Keratinocyte (primary cell): ENCODE results near the gene AKT1S1. TPM values are rescaled to one million over a fixed set of nuclear protein-coding genes. Genes with fewer than 3 reads are reported as not detected.

Source experiments
- DNase-seq: peaks from one replicate; pipeline ENCODE4 v3.0.0-alpha.2; 2011; ENCODE audit warnings: low read depth, missing footprints, low spot score
- FAIRE-seq: peaks from 2 replicates; lab custom pipeline; 2011; peaks lifted over from hg19 to GRCh38; lab: Jason Lieb, UNC
- H2AFZ ChIP-seq: 2 replicates; pipeline ENCODE4 v1.6.0; 2012; ENCODE audit warnings: low read length, control low read depth, inconsistent platforms; ENCODE audit not compliant: control insufficient read depth
- H3K27ac ChIP-seq: 2 replicates; pipeline ENCODE4 v1.5.1; 2011; ENCODE audit warnings: low read length; ENCODE audit not compliant: control insufficient read depth, insufficient read depth
- H3K27me3 ChIP-seq: 3 replicates; pipeline ENCODE4 v1.6.0; 2011; ENCODE audit warnings: low read length; ENCODE audit not compliant: control insufficient read depth, insufficient read depth; ENCODE audit errors: extremely low read depth
- H3K36me3 ChIP-seq, 2 experiments: 2 replicates in 1 of 2; 3 replicates in 1 of 2; pipeline ENCODE4 v1.5.1; 2011; ENCODE audit warnings: low read length in 2 of 2, mild to moderate bottlenecking in 1 of 2; ENCODE audit not compliant: control insufficient read depth in 2 of 2, insufficient read depth in 2 of 2; ENCODE audit errors: extremely low read depth in 1 of 2
- H3K4me1 ChIP-seq: 3 replicates; pipeline ENCODE4 v1.5.1; 2011; ENCODE audit warnings: low read length; ENCODE audit not compliant: control insufficient read depth, insufficient read depth; ENCODE audit errors: extremely low read depth
- H3K4me2 ChIP-seq: 3 replicates; pipeline ENCODE4 v1.6.0; 2011; ENCODE audit warnings: low read depth, low read length; ENCODE audit not compliant: control insufficient read depth, insufficient read depth; ENCODE audit errors: extremely low read depth
- H3K4me3 ChIP-seq, 3 experiments: fragments of 200-600 bp in 1 of 3; sonication (generic) in 1 of 3; 2 replicates in 2 of 3; 3 replicates in 1 of 3; pipeline ENCODE4 v1.5.1; 2011 to 2016; ENCODE audit warnings: low read length in 3 of 3, mild to moderate bottlenecking in 3 of 3, control low read depth in 2 of 3, inconsistent platforms in 1 of 3, low read depth in 1 of 3, mixed read lengths in 1 of 3, mixed run types in 1 of 3, moderate library complexity in 1 of 3; ENCODE audit not compliant: control insufficient read depth in 2 of 3, insufficient read depth in 2 of 3; ENCODE audit errors: extremely low read depth in 1 of 3
- H3K79me2 ChIP-seq: 2 replicates; pipeline ENCODE4 v1.6.0; 2012; ENCODE audit warnings: low read length; ENCODE audit not compliant: control insufficient read depth, insufficient read depth
- H3K9ac ChIP-seq: 3 replicates; pipeline ENCODE4 v1.6.0; 2011; ENCODE audit warnings: low read length; ENCODE audit not compliant: control insufficient read depth, insufficient read depth; ENCODE audit errors: extremely low read depth
- H3K9me1 ChIP-seq: 3 replicates; pipeline ENCODE4 v1.6.0; 2011; ENCODE audit warnings: low read length; ENCODE audit not compliant: control insufficient read depth, insufficient read depth; ENCODE audit errors: extremely low read depth
- H3K9me3 ChIP-seq: 2 replicates; pipeline ENCODE4 v1.5.1; 2012; ENCODE audit warnings: low read depth, low read length; ENCODE audit not compliant: control insufficient read depth
- H4K20me1 ChIP-seq: 3 replicates; pipeline ENCODE4 v1.6.0; 2011; ENCODE audit warnings: low read length; ENCODE audit not compliant: control insufficient read depth, insufficient read depth; ENCODE audit errors: extremely low read depth
- EZH2 ChIP-seq: IDR thresholded peaks from one replicate; pipeline ENCODE4 v1.6.1; 2012; ENCODE audit warnings: inconsistent platforms, mild to moderate bottlenecking, low read length, moderate library complexity
- dilution Hi-C: fragments of 300-500 bp; cut with MboI; formaldehyde crosslinking; loops from one replicate; pipeline ENCODE4 v1.7.0; 2020; ENCODE audit warnings: low sequenced_read_pairs; ENCODE audit not compliant: extremely low pct_ligation_motif_present
- polyA plus RNA-seq, 5 experiments: library from polyadenylated mRNA; depleted of rRNA in 3 of 5; stranded (reverse) in 3 of 5; stranded (forward) in 1 of 5; unstranded in 1 of 5; fragments of >200 nt; gene quantifications; 1 replicate in 1 of 5; 2 replicates in 3 of 5; 3 replicates in 1 of 5; pipeline versions ENCODE4 v1.2.1 to v1.2.3, GENCODE V29; 2011 to 2012; ENCODE audit warnings: missing spikeins in 2 of 5, low read depth in 1 of 5, low replicate concordance in 1 of 5
- TF ChIP-seq, protein P1 (sequence below), 3 experiments: IDR thresholded peaks in 1 of 3; conservative IDR thresholded peaks in 1 of 3; optimal IDR thresholded peaks in 1 of 3; 2 replicates in 2 of 3; 3 replicates in 1 of 3; pipeline versions ENCODE3 to v1.5.1; 2011; ENCODE audit warnings: low read length in 3 of 3, mild to moderate bottlenecking in 3 of 3, moderate library complexity in 2 of 3, control low read depth in 1 of 3, inconsistent platforms in 1 of 3; ENCODE audit not compliant: insufficient read depth in 2 of 3; ENCODE audit errors: extremely low read depth in 1 of 3

Gene AKT1S1
- polyA plus RNA-seq, 1 donor (not counting 4 experiments of a cell fraction or from before 2014, with no cell fraction given), result 27.2 TPM

DNA sequence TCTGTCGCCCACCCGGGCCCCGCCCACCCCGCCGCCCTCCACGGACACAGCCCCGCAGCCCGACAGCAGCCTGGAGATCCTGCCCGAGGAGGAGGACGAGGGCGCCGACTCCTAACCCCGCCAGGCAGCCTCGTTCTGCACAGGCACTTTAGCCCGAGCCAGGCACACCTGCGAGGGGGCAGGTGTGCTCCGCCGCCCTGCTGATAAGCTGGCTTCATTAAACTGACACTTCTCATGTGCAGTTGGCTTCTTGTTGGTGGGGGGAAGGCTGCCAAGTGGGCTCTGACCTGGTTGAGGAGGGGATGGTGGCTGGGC, 11.3 kb upstream of the AKT1S1 start:
- H3K9ac ChIP-seq, result no peak overlapping the region
- H3K79me2 ChIP-seq, result no peaks in the 10 kb centered on the region
- FAIRE-seq (no peak), DNase-seq (no peak)
- dilution Hi-C loops, result no loop called here
- H4K20me1 ChIP-seq, result no peaks in the 10 kb centered on the region
- H3K27ac ChIP-seq, result no peak overlapping the region
- no peaks in the 10 kb centered on the region for H3K9me1 ChIP-seq
- H3K36me3 ChIP-seq, result peaks cover 6 to 8% of the 10 kb centered on the region in 2 experiments
- no peak overlapping the region for H3K4me2 ChIP-seq
- H3K4me3 ChIP-seq, result no peak overlapping the region
- peaks cover 7% of the 10 kb centered on the region for H3K4me1 ChIP-seq
- TF ChIP-seq, protein P1, sequence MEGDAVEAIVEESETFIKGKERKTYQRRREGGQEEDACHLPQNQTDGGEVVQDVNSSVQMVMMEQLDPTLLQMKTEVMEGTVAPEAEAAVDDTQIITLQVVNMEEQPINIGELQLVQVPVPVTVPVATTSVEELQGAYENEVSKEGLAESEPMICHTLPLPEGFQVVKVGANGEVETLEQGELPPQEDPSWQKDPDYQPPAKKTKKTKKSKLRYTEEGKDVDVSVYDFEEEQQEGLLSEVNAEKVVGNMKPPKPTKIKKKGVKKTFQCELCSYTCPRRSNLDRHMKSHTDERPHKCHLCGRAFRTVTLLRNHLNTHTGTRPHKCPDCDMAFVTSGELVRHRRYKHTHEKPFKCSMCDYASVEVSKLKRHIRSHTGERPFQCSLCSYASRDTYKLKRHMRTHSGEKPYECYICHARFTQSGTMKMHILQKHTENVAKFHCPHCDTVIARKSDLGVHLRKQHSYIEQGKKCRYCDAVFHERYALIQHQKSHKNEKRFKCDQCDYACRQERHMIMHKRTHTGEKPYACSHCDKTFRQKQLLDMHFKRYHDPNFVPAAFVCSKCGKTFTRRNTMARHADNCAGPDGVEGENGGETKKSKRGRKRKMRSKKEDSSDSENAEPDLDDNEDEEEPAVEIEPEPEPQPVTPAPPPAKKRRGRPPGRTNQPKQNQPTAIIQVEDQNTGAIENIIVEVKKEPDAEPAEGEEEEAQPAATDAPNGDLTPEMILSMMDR (optimal IDR thresholded peaks at IDR 0.05 in 1 of 3, IDR thresholded peaks at IDR 0.05 in 1 of 3, conservative IDR thresholded peaks at IDR 0.05 in 1 of 3; ENCODE audit: extremely low read depth in 1 of 3, insufficient read depth in 2 of 3, low read length in 3 of 3), result no peak
- no peak for TF ChIP-seq EZH2
- H3K9me3 ChIP-seq, result no peaks in the 10 kb centered on the region
- H2AFZ ChIP-seq, result no peak overlapping the region
- H3K27me3 ChIP-seq, result peaks cover 7% of the 10 kb centered on the region

DNA sequence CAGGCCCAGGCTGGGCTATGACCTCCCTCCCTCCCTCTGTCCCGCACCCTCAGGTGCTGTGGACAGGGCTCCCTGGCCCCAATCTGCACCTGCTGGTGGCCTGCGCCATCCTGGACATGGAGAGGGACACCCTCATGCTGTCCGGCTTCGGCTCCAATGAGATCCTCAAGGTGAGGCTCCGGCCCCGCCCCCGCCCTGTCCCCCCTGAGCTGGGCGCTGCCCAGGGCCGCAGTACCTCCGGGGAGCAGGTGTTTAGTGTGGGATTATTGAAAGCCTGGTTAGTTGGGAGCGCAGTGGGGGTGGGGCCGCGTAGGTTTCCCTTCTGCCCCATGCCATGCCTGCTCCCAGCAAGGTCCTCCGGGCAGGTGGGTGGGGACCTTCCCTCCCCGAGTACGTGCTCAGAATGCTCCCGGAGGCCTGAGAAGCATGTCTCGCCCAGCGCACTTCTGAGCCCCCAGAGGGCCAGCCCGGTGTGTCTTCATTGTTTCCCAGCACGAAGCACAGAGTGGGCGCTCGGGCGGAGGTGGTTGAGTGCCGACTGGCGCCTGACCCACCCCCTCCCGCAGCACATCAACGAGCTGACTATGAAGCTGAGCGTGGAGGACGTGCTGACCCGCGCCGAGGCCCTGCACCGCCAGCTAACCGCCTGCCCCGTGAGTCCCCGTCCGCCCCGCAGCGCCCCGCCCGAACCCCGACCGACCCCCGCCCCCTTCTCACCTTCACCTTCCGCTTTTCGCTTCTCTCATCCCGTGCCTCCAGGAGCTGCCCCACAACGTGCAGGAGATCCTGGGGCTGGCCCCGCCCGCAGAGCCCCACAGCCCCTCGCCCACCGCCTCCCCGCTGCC, 10.7 kb upstream of the AKT1S1 start:
- peaks cover 11 to 14% of the 10 kb centered on the region in 2 experiments for H3K36me3 ChIP-seq
- dilution Hi-C loops, result no loop called here
- H3K4me3 ChIP-seq, result no peak overlapping the region

More for the DNA sequence above, 10.7 kb upstream of the AKT1S1 start:
- Histone ChIP-seq H3K4me1 (peaks cover 7% of the 10 kb centered on the region), H3K9ac (no peak overlapping the region), H3K27ac (no peak overlapping the region), H3K9me3 (peaks cover 2% of the 10 kb centered on the region), H3K79me2 (no peaks in the 10 kb centered on the region), H3K9me1 (no peaks in the 10 kb centered on the region), H3K27me3 (peaks cover 7% of the 10 kb centered on the region), H2AFZ (no peak overlapping the region), H3K4me2 (no peak overlapping the region), H4K20me1 (no peaks in the 10 kb centered on the region)
- no peak for FAIRE-seq
- no peak for DNase-seq
- TF ChIP-seq EZH2, result no peak
- TF ChIP-seq, protein P1 (optimal IDR thresholded peaks at IDR 0.05 in 1 of 3, IDR thresholded peaks at IDR 0.05 in 1 of 3, conservative IDR thresholded peaks at IDR 0.05 in 1 of 3; ENCODE audit: extremely low read depth in 1 of 3, insufficient read depth in 2 of 3, low read length in 3 of 3), result no peak
